PC-9 (cell line): ENCODE measurements around the gene CMTM4. TPM values are rescaled to one million over a fixed set of nuclear protein-coding genes. Genes with fewer than 3 reads are reported as not detected.

Source experiments
- BruUV-seq: library from RNA; stranded (reverse); fragments of 400-500 nt; replicated peaks from 2 replicates; lab custom pipeline; 2021; lab: Mats Ljungman, UMichigan
- CTCF ChIA-PET: fragments of 300-600 bp; sonication (Branson Sonifier 250); formaldehyde crosslinking; loops from one replicate; lab custom pipeline; 2022; ENCODE audit warnings: antibody characterized with exemption; lab: Charles Lee
- POLR2A ChIA-PET: fragments of 300-600 bp; sonication (Branson Sonifier 250); formaldehyde crosslinking; loops from one replicate; lab custom pipeline; 2022; ENCODE audit warnings: antibody characterized with exemption; ENCODE audit not compliant: unreplicated experiment; lab: Charles Lee
- DNase-seq, 2 experiments: peaks; one replicate each; pipeline versions ENCODE4 v3.0.0 to v3.0.0-alpha.2; 2015 to 2022; ENCODE audit warnings: mixed read lengths in 1 of 2
- H2AFZ ChIP-seq: fragments of 200-600 bp; sonication (generic); 2 replicates; pipeline ENCODE4 v1.8.1; 2017; ENCODE audit warnings: antibody characterized with exemption
- H3F3A ChIP-seq: fragments of 200-600 bp; sonication (generic); 2 replicates; pipeline ENCODE4 v1.8.1; 2017; ENCODE audit warnings: antibody characterized with exemption, mild to moderate bottlenecking, low read depth; ENCODE audit not compliant: insufficient read depth
- H3K27ac ChIP-seq: fragments of 200-600 bp; sonication (generic); 2 replicates; pipeline ENCODE4 v1.6.1; 2016; ENCODE audit warnings: mixed run types
- H3K27me3 ChIP-seq: fragments of 200-600 bp; sonication (generic); 2 replicates; pipeline ENCODE4 v1.6.1; 2016; ENCODE audit warnings: low read depth, mixed run types; ENCODE audit not compliant: insufficient read depth
- H3K36me3 ChIP-seq: fragments of 200-600 bp; sonication (generic); 2 replicates; pipeline ENCODE4 v1.6.1; 2016; ENCODE audit warnings: low read depth, mixed run types
- H3K4me1 ChIP-seq: fragments of 200-600 bp; sonication (generic); replicated peaks from 2 replicates; pipeline ENCODE4 v1.6.1; 2016; ENCODE audit warnings: mixed run types; ENCODE audit not compliant: insufficient read depth
- H3K4me2 ChIP-seq: fragments of 200-600 bp; sonication (generic); 2 replicates; pipeline ENCODE4 v1.6.1; 2017; ENCODE audit warnings: mixed run types
- H3K4me3 ChIP-seq: fragments of 200-600 bp; sonication (generic); 2 replicates; pipeline ENCODE4 v1.6.1; 2016; ENCODE audit warnings: mixed run types
- H3K79me2 ChIP-seq: fragments of 200-600 bp; sonication (generic); 2 replicates; pipeline ENCODE4 v1.6.1; 2017; ENCODE audit warnings: low read depth, mixed run types
- H3K9me2 ChIP-seq: fragments of 200-600 bp; sonication (generic); 2 replicates; pipeline ENCODE4 v1.8.1; 2017; ENCODE audit warnings: mild to moderate bottlenecking; ENCODE audit not compliant: insufficient read depth
- H3K9me3 ChIP-seq: fragments of 200-600 bp; sonication (generic); 2 replicates; pipeline ENCODE4 v1.8.1; 2016; ENCODE audit warnings: low read depth; ENCODE audit not compliant: insufficient read depth
- H4K20me1 ChIP-seq: fragments of 200-600 bp; sonication (generic); 2 replicates; pipeline ENCODE4 v1.8.1; 2017; ENCODE audit not compliant: insufficient read depth
- CTCF ChIP-seq: fragments of 200-600 bp; sonication (generic); conservative IDR thresholded peaks from 2 replicates; pipeline ENCODE4 v1.6.1; 2017; ENCODE audit warnings: mixed run types, antibody characterized with exemption, mild to moderate bottlenecking, moderate library complexity
- EZH2 ChIP-seq: fragments of 200-600 bp; sonication (generic); IDR thresholded peaks from 2 replicates; pipeline ENCODE4 v1.8.0; 2017; ENCODE audit warnings: antibody characterized with exemption, low read depth
- intact Hi-C: fragments of 100-400 bp; cut with micrococcal nuclease; formaldehyde crosslinking; loops from one replicate; pipeline ENCODE4 v1.10.0; 2022; ENCODE audit not compliant: unreplicated experiment
- total RNA-seq: library from RNA; stranded (reverse); gene quantifications from 2 replicates; pipeline ENCODE4 v1.2.3, GENCODE V29; 2021

The CMTM4 gene
- total RNA-seq, 1 experiment from 2014 or later, result 81.3 TPM

GRCh38 chr16:66701026-66701425 lies 4.5 kb upstream of the CMTM4 start:
- BruUV-seq, result no TSS peak
- H3K27ac ChIP-seq, result no peak overlapping the region
- intact Hi-C loops, result no loop called here
- no peaks in the 10 kb centered on the region for H4K20me1 ChIP-seq
- no peaks in the 10 kb centered on the region for H3K27me3 ChIP-seq
- H3K79me2 ChIP-seq, result no peaks in the 10 kb centered on the region
- no peaks in the 10 kb centered on the region; the same call in 1 of the 2 replicates for H3K4me1 ChIP-seq
- no peaks in the 10 kb centered on the region for H3K9me3 ChIP-seq
- ChIA-PET POLR2A (no interaction called here), CTCF (interaction anchor here (0.6 kb wide), 1 partner anchor 14 kb away, joined by 6 read pairs; no protein-coding TSS in a partner anchor)
- no peaks in the 10 kb centered on the region for H3F3A ChIP-seq
- H3K4me3 ChIP-seq, result no peak overlapping the region
- no peaks in the 10 kb centered on the region for H3K9me2 ChIP-seq
- H2AFZ ChIP-seq, result no peak overlapping the region
- H3K4me2 ChIP-seq, result no peak overlapping the region
- TF ChIP-seq CTCF (no peak), EZH2 (no peak)
- no peaks in the 10 kb centered on the region for H3K36me3 ChIP-seq
- no peak for DNase-seq

GRCh38 chr16:66699898-66700297 lies 3.4 kb upstream of the CMTM4 start:
- Histone ChIP-seq H3K36me3 (no peaks in the 10 kb centered on the region), H2AFZ (no peak overlapping the region), H3K4me2 (no peak overlapping the region), H3K4me1 (peaks cover 4% of the 10 kb centered on the region), H3K27me3 (no peaks in the 10 kb centered on the region), H3K9me2 (no peaks in the 10 kb centered on the region), H4K20me1 (peaks cover 4% of the 10 kb centered on the region; the same call in 1 of the 2 replicates), H3K27ac (no peak overlapping the region), H3K4me3 (no peak overlapping the region), H3K79me2 (peaks cover 11% of the 10 kb centered on the region), H3K9me3 (no peaks in the 10 kb centered on the region), H3F3A (no peaks in the 10 kb centered on the region; the same call in 1 of the 2 replicates)
- no peak for TF ChIP-seq CTCF
- TF ChIP-seq EZH2, result no peak
- BruUV-seq, result no TSS peak
- no peak for DNase-seq
- intact Hi-C loops, result no loop called here
- ChIA-PET CTCF (no interaction called here), POLR2A (no interaction called here)

- Histone ChIP-seq H3K36me3 (no peaks in the 10 kb centered on the region), H3K4me1 (peaks cover 21% of the 10 kb centered on the region), H3K27ac (no peak overlapping the region), H2AFZ (no peak overlapping the region), H3K9me3 (no peaks in the 10 kb centered on the region), H3F3A (no peaks in the 10 kb centered on the region; the same call in 1 of the 2 replicates), H3K79me2 (peaks cover 29% of the 10 kb centered on the region), H3K27me3 (no peaks in the 10 kb centered on the region), H3K9me2 (no peaks in the 10 kb centered on the region), H3K4me3 (no peak overlapping the region), H4K20me1 (peaks cover 10% of the 10 kb centered on the region; the same call in 1 of the 2 replicates), H3K4me2 (no peak overlapping the region)
- no peak for TF ChIP-seq CTCF
- TF ChIP-seq EZH2, result no peak
- ChIA-PET POLR2A (interaction anchor here (0.6 kb wide), 1 partner anchor 14 kb away, joined by 3 read pairs; no protein-coding TSS in a partner anchor), CTCF (no interaction called here)
- intact Hi-C loops, result no loop called here
- BruUV-seq, result no TSS peak
- DNase-seq, result no peak
Observed at GRCh38 chr16:66698046-66698445, 1.5 kb upstream of the CMTM4 start.
